Mesendoderm (in vitro differentiated cells): ENCODE measurements around the gene RYR3.

Source experiments
- DNase-seq: peaks from one replicate; pipeline ENCODE4 v3.0.0; 2013
- H2AK5ac ChIP-seq: 2 replicates; pipeline ENCODE4 v1.6.1; 2013; ENCODE audit warnings: low read length, inconsistent platforms
- H2BK120ac ChIP-seq: 2 replicates; pipeline ENCODE4 v1.6.1; 2013; ENCODE audit warnings: low read depth, mild to moderate bottlenecking, low read length, moderate library complexity, mixed read lengths
- H2BK15ac ChIP-seq: replicated peaks from 2 replicates; pipeline ENCODE4 v1.6.1; 2013; ENCODE audit warnings: low read depth, mild to moderate bottlenecking, moderate library complexity
- H2BK5ac ChIP-seq: 2 replicates; pipeline ENCODE4 v1.6.1; 2013; ENCODE audit warnings: low read length, inconsistent platforms
- H3K18ac ChIP-seq: 2 replicates; pipeline ENCODE4 v1.6.1; 2013; ENCODE audit warnings: mild to moderate bottlenecking, low read length, mixed read lengths
- H3K23ac ChIP-seq: one replicate; pipeline ENCODE4 v1.6.1; 2013; ENCODE audit warnings: low read length
- H3K27ac ChIP-seq: 2 replicates; pipeline ENCODE4 v1.5.1; 2013; ENCODE audit warnings: low read depth, mild to moderate bottlenecking, inconsistent platforms, low read length, moderate library complexity
- H3K27me3 ChIP-seq: 2 replicates; pipeline ENCODE4 v1.6.1; 2013; ENCODE audit warnings: low read length, control low read depth, mild to moderate bottlenecking, inconsistent platforms; ENCODE audit not compliant: insufficient read depth, poor library complexity
- H3K36me3 ChIP-seq: 2 replicates; pipeline ENCODE4 v1.6.1; 2013; ENCODE audit warnings: low read length, inconsistent platforms; ENCODE audit not compliant: control insufficient read depth, insufficient read depth
- H3K4ac ChIP-seq: one replicate; pipeline ENCODE4 v1.6.1; 2013; ENCODE audit warnings: low read depth, mild to moderate bottlenecking, low read length, moderate library complexity
- H3K4me1 ChIP-seq: 2 replicates; pipeline ENCODE4 v1.6.1; 2013; ENCODE audit warnings: low read depth, low read length, inconsistent platforms; ENCODE audit not compliant: control insufficient read depth
- H3K4me2 ChIP-seq: 2 replicates; pipeline ENCODE4 v1.6.1; 2013; ENCODE audit warnings: low read length
- H3K4me3 ChIP-seq: 2 replicates; pipeline ENCODE4 v1.5.1; 2013; ENCODE audit warnings: mild to moderate bottlenecking, low read length
- H3K56ac ChIP-seq: one replicate; pipeline ENCODE4 v1.6.1; 2013; ENCODE audit warnings: low read length
- H3K79me1 ChIP-seq: 2 replicates; pipeline ENCODE4 v1.6.1; 2013; ENCODE audit warnings: low read length, inconsistent platforms
- H3K79me2 ChIP-seq: 2 replicates; pipeline ENCODE4 v1.6.1; 2013; ENCODE audit warnings: mild to moderate bottlenecking, low read length; ENCODE audit not compliant: control insufficient read depth, insufficient read depth
- H3K9ac ChIP-seq: 2 replicates; pipeline ENCODE4 v1.6.1; 2013; ENCODE audit warnings: low read length, inconsistent platforms
- H4K5ac ChIP-seq: one replicate; pipeline ENCODE4 v1.6.1; 2013; ENCODE audit warnings: low read length
- H4K8ac ChIP-seq: one replicate; pipeline ENCODE4 v1.6.1; 2013; ENCODE audit warnings: low read depth, mild to moderate bottlenecking, control low read depth, low read length, moderate library complexity
- WGBS: extraction: QIAGEN DNeasy Blood & Tissue Kit; methylation state at CpG from one replicate; pipeline ENCODE4 v1.1.7; 2013; ENCODE audit warnings: low lambda C conversion rate, missing lambda C conversion rate; ENCODE audit not compliant: insufficient coverage; ENCODE audit errors: extremely low coverage; 5-methylcytosine and 5-hydroxymethylcytosine counted together

RYR3 gene

DNA sequence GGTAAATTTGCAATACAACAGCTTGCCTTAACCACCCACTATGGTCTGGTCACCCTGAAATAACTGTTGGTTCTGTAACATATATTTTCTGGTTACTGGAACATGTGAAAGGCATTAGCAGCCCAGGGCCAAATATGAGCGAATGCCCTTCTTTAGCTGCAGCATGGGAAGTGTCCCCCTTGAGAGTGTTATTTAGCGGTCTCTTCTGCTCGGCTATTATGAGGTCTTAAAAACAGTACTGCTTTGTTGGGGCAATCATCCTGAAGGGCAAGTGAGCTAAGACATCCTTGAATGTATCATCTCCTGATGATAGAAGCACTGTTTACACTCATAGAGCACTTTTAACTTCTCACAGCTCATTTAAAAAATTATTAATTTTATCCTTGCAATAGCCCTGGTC, 90.2 kb downstream of the RYR3 start:
- Histone ChIP-seq H2BK15ac (no peak overlapping the region), H3K56ac (no peak overlapping the region), H4K8ac (no peak overlapping the region), H2BK5ac (no peak overlapping the region), H2BK120ac (no peak overlapping the region), H3K79me2 (no peaks in the 10 kb centered on the region), H3K4me2 (no peak overlapping the region), H3K9ac (no peak overlapping the region), H3K23ac (no peak overlapping the region), H3K27ac (no peak overlapping the region), H4K5ac (no peak overlapping the region), H2AK5ac (no peak overlapping the region), H3K4me1 (no peaks in the 10 kb centered on the region), H3K18ac (no peak overlapping the region), H3K36me3 (no peaks in the 10 kb centered on the region), H3K27me3 (no peaks in the 10 kb centered on the region), H3K4me3 (no peak overlapping the region), H3K79me1 (no peaks in the 10 kb centered on the region), H3K4ac (no peak overlapping the region)
- no peak for DNase-seq
- WGBS, result no CpG with 5 or more reads among the region's 3 CpGs

GRCh38 chr15:33402600-33402999, 91.8 kb downstream of the RYR3 start:
- H3K9ac ChIP-seq, result no peak overlapping the region
- WGBS, result no CpG with 5 or more reads among the region's 2 CpGs
- no peaks in the 10 kb centered on the region for H3K79me1 ChIP-seq
- H2AK5ac ChIP-seq, result no peak overlapping the region
- H3K4me2 ChIP-seq, result no peak overlapping the region
- H3K56ac ChIP-seq, result no peak overlapping the region
- no peak overlapping the region for H3K4ac ChIP-seq
- H4K8ac ChIP-seq, result no peak overlapping the region
- no peak overlapping the region for H3K4me3 ChIP-seq
- H2BK15ac ChIP-seq, result no peak overlapping the region
- no peak overlapping the region for H4K5ac ChIP-seq
- no peaks in the 10 kb centered on the region for H3K27me3 ChIP-seq
- no peaks in the 10 kb centered on the region for H3K4me1 ChIP-seq
- H2BK120ac ChIP-seq, result no peak overlapping the region
- no peak overlapping the region for H3K18ac ChIP-seq
- H3K79me2 ChIP-seq, result no peaks in the 10 kb centered on the region
- no peak overlapping the region for H3K27ac ChIP-seq
- no peaks in the 10 kb centered on the region for H3K36me3 ChIP-seq
- DNase-seq, result no peak
- H2BK5ac ChIP-seq, result no peak overlapping the region
- no peak overlapping the region for H3K23ac ChIP-seq

GRCh38 chr15:33405096-33405495, 94.3 kb downstream of the RYR3 start:
- H2BK15ac ChIP-seq, result no peak overlapping the region
- no peak overlapping the region for H3K4ac ChIP-seq
- no peaks in the 10 kb centered on the region for H3K36me3 ChIP-seq
- H3K4me3 ChIP-seq, result no peak overlapping the region
- H2AK5ac ChIP-seq, result no peak overlapping the region
- no peak overlapping the region for H3K9ac ChIP-seq
- H3K4me2 ChIP-seq, result no peak overlapping the region
- no peak overlapping the region for H3K56ac ChIP-seq
- no CpG with 5 or more reads among the region's 1 CpG for WGBS
- no peak overlapping the region for H4K5ac ChIP-seq
- no peaks in the 10 kb centered on the region for H3K79me2 ChIP-seq
- no peak overlapping the region for H3K18ac ChIP-seq
- no peak overlapping the region for H4K8ac ChIP-seq
- no peaks in the 10 kb centered on the region for H3K27me3 ChIP-seq
- no peaks in the 10 kb centered on the region for H3K79me1 ChIP-seq
- H3K23ac ChIP-seq, result no peak overlapping the region
- H3K4me1 ChIP-seq, result no peaks in the 10 kb centered on the region
- no peak overlapping the region for H2BK5ac ChIP-seq
- H3K27ac ChIP-seq, result no peak overlapping the region
- DNase-seq, result no peak
- no peak overlapping the region for H2BK120ac ChIP-seq

GRCh38 chr15:33411596-33412540, 101.1 kb downstream of the RYR3 start:
- no peak overlapping the region for H4K5ac ChIP-seq
- H3K23ac ChIP-seq, result no peak overlapping the region
- DNase-seq, result no peak
- no peak overlapping the region for H2BK5ac ChIP-seq
- no peak overlapping the region for H2BK120ac ChIP-seq
- no peak overlapping the region for H3K18ac ChIP-seq
- H3K27ac ChIP-seq, result no peak overlapping the region
- H3K36me3 ChIP-seq, result no peaks in the 10 kb centered on the region
- no peak overlapping the region for H3K4me2 ChIP-seq
- no peak overlapping the region for H3K4ac ChIP-seq
- H3K56ac ChIP-seq, result no peak overlapping the region
- H4K8ac ChIP-seq, result no peak overlapping the region
- no CpG with 5 or more reads among the region's 7 CpGs for WGBS
- no peaks in the 10 kb centered on the region for H3K79me2 ChIP-seq
- H2AK5ac ChIP-seq, result no peak overlapping the region
- H2BK15ac ChIP-seq, result no peak overlapping the region
- H3K4me3 ChIP-seq, result no peak overlapping the region
- no peaks in the 10 kb centered on the region for H3K27me3 ChIP-seq
- H3K79me1 ChIP-seq, result no peaks in the 10 kb centered on the region
- H3K9ac ChIP-seq, result no peak overlapping the region
- H3K4me1 ChIP-seq, result no peaks in the 10 kb centered on the region

GRCh38 chr15:33419701-33420100, 108.9 kb downstream of the RYR3 start:
- Histone ChIP-seq H3K23ac (no peak overlapping the region), H2BK15ac (no peak overlapping the region), H3K4me3 (no peak overlapping the region), H3K4me2 (no peak overlapping the region), H3K79me1 (no peaks in the 10 kb centered on the region), H3K4me1 (no peaks in the 10 kb centered on the region), H4K8ac (no peak overlapping the region), H3K18ac (no peak overlapping the region), H3K56ac (no peak overlapping the region), H4K5ac (no peak overlapping the region), H2BK120ac (no peak overlapping the region), H3K27me3 (no peaks in the 10 kb centered on the region), H2AK5ac (no peak overlapping the region), H3K36me3 (no peaks in the 10 kb centered on the region), H2BK5ac (no peak overlapping the region), H3K4ac (no peak overlapping the region), H3K79me2 (no peaks in the 10 kb centered on the region), H3K9ac (no peak overlapping the region), H3K27ac (no peak overlapping the region)
- WGBS, result no CpG with 5 or more reads among the region's 4 CpGs
- no peak for DNase-seq

DNA sequence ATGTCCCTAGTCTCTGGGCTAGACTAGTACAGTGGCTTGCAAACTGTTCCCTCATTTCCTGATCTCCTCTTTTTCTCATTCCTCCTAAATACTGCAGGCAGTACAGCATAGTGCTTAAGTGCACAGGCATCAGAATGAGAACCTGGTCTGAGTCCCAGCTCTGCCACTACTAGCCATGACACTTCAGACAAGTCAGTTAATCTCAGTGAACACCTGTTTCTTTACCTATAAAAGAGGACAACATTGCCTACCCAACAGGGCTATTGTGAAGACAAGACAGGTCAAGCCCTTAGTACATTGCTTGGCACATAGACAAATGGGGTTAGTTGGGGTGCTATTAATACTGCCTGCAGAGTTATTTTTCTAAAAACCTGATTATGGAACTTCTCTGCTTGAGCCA, 113.3 kb downstream of the RYR3 start:
- H3K23ac ChIP-seq, result no peak overlapping the region
- no peak overlapping the region for H3K56ac ChIP-seq
- no peak overlapping the region for H2BK5ac ChIP-seq
- no peaks in the 10 kb centered on the region for H3K79me1 ChIP-seq
- no peak overlapping the region for H4K5ac ChIP-seq
- peak overlapping the region; percentile 2 for H2BK120ac ChIP-seq
- H4K8ac ChIP-seq, result no peak overlapping the region
- H3K4me2 ChIP-seq, result no peak overlapping the region
- H3K27me3 ChIP-seq, result no peaks in the 10 kb centered on the region
- H2BK15ac ChIP-seq, result no peak overlapping the region
- no peaks in the 10 kb centered on the region for H3K79me2 ChIP-seq
- no peak overlapping the region for H3K4ac ChIP-seq
- H3K36me3 ChIP-seq, result no peaks in the 10 kb centered on the region
- H3K9ac ChIP-seq, result no peak overlapping the region
- no peak overlapping the region for H3K27ac ChIP-seq
- H3K4me3 ChIP-seq, result no peak overlapping the region
- H3K18ac ChIP-seq, result no peak overlapping the region
- DNase-seq, result no peak
- peaks cover 5% of the 10 kb centered on the region for H3K4me1 ChIP-seq
- H2AK5ac ChIP-seq, result no peak overlapping the region
